GM10847 (cell line): ENCODE results near the gene GLRA1.

Source experiments
- POLR2A ChIP-seq: IDR thresholded peaks from 2 replicates; pipeline ENCODE4 v1.6.1; 2011; ENCODE audit not compliant: insufficient read length; ENCODE audit errors: extremely low read depth

GLRA1 gene

DNA sequence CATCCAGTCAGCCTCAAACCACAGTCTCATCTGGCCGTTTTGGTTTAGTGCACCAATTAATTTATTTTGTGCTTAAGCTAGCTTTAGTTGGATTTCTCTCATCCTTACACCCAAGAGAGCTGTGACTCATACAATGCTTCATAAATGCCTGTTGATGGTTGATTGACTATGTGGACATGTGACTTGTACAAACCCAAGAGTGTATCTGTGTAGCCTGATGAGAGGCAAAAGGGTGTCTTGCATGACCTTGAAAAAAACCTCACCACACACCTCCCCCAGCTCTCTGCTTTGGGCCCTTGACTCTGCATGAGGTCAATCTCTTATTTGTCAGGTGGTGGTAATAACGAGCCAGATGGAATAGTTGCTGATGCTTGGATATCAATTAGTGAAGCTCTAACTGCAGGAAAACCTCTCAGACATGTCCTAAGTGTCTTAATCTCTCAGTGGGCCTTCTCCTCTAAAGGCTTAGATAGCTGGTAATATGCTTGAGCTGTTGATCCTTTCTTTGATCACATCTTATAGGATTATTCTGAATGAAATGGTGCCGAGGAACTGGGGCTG lies 10.6 kb upstream of the GLRA1 start:
- no peak for TF ChIP-seq POLR2A

DNA sequence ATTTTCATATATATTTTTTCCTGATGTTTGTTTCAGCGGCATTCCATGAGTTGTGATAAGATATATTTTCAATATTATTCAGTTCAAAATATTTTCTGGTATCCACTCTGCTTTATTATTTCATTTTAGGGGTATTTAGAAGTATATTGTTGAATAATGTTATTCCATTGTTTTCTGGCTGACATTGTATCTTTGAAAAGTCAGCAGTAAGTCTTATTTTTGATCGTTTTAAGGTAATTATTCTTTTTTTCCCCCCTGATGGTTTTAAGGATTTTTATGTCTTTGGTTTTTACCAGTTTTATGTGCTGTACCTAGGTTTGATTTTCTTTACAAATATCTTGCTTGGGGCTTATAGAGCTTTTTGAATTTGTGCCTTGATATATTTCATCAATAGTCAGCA lies 6.6 kb upstream of the GLRA1 start:
- TF ChIP-seq POLR2A = no peak

DNA sequence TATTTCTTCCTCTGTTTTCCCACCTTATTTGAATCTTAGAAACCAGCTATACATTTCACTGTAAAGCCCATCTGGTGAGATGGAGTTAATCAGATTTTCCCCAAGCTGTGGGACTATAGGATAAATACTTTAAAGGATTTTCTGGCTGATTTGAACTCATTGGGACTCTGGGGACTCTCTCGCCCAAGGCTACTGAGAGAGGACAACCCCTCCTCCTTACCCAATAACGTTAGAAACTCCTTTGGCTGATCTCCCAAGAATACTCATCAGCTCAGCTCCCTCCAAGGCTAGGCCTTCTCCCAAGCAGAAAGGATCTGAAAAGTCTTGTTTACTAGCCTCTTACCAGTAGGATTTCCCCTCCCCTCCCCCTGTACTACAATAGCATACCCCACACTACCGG lies 1.5 kb upstream of the GLRA1 start:
- no peak for TF ChIP-seq POLR2A

DNA sequence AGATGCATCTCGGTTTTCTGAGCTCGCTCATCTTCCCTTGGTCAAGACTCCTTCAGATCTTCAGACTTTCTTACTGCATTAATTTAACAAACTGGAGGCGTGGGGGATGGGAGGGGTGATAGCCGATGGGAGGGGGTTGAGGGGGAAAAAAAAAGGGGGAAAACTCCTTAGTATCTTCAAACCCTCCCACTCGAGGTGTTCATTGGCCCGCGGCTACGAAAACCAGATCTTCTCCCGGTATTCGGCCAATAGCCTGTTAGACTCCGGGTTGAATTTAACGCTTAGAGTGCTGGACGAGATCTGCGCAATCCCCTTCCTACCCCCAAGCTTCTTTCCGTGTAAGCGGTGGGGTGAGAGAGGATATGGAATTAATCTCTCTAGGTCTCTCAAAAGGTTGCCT lies 689 bp upstream of the GLRA1 start:
- no peak for TF ChIP-seq POLR2A

DNA sequence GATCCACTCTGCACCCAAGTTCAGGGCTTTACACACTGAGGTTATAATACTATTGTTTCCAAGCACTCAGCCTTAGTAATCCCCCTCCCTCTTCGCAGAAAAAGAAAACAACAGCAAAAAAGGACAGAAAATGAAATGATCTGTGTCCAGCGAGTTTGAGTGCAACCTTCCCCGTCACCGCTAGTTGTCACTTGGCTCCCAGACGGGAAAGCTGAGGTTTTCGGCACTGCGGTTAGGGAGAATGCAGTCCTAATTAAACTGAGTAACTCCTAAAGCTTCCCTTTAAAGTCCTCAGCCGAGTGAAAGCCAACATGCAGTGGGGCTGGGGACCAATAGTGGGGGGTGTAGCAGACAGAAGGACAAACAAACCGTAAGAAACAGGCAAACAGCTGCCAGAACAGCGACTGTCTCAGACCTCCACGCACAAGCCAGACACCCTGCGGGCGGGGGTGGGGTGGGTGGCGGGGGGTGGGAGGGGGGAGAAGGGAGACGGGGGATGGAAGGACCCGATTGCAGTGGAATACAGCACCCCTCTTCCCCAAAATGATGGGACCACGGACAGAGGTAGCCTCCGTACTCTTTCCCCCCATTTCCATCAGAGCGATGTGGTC lies 680 bp downstream of the GLRA1 start:
- TF ChIP-seq POLR2A = no peak

DNA sequence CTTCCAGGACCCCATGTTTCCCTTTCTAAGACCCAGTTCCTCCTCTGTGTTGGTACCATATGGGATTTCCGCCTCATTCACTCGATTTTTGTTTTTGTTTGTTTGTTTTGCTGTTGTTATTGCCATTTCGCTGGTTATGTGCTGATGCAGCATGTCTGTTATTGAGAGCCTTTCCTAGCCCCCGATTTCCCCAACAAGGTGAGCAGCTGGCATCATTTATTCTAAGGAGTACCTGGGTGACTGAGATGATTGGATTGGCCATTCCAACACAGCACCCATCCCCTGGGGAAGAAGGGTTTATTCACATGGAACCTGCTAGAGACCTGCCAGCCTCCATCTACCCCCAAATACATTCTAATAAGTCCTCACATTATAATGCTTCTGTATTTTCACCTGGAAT lies 2.7 kb downstream of the GLRA1 start:
- no peak for TF ChIP-seq POLR2A

DNA sequence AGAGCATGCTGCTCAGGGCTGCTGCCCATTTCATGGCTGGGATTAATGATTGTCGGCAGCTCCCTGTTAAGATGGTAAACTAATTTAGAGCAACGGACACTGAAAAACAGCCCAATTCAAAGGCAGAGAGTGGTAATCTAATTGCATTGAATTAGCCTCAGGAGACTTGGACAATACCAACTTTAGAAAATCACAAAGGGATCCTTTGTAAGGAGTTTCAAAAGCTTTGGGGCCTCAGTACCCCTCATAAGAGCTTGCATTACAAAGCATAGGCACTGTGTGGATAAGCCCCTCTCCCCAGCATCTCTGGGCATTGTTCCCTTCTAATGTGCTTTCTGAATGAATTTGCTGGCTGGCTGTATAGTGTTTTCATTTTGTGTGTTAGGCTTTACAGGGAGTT lies 6.7 kb downstream of the GLRA1 start:
- no peak for TF ChIP-seq POLR2A

DNA sequence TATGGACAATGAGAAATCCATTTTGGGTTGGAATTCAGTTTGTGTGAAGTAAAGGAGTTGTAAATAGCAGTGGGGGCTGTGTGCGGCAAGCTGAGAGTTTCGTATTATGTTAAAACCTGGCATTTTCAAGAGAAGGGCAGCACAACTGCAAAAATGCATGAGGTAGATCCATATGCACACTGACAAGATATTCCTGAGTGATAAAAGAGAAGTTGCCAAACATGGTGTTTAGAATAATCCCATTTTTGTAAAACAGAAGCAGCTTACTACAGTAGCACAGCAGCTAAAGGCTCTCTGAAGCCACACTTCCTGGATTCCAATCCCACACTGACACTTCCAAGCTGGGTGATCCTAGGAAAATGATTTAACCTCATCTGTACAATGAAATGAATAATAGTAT lies 11.2 kb downstream of the GLRA1 start:
- no peak for TF ChIP-seq POLR2A

DNA sequence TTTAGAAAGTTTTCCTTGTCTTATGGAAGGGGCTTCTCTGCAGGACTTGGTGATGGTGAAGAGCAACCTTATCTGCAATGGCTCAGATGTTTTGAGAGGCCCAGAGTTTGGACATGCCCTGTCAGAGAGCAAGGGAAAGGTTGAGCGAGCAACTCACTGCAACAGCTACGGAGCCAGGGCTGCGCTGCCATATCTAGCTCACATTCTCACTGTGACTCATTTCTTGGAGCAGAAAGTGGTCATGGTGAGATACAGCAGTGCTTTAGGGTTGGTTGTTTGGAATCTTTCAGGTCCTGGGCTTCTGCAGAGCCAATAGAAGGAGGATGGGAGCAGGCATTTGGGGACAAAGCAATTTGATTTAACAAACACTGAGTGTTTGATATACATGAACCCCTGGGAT lies 12.3 kb downstream of the GLRA1 start:
- no peak for TF ChIP-seq POLR2A

DNA sequence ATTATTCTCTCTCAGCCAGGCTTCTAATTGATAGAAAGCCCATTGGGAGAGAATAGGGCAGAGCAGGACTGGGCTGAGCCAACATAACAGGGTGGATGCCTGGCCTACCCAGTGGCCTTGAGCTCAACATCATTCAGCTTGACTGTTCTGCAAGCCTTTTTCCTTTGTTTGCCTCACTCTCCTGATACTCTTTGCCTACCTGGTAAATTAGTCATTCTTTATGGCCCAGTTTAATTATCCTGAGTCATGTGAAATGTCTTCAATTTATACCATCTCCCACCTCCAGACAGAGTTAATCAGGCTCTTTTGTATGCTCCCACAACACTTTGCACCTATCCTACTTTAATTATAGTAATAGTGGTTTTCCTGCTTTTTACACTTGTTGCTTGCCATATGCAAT lies 13.6 kb downstream of the GLRA1 start:
- TF ChIP-seq POLR2A = no peak

DNA sequence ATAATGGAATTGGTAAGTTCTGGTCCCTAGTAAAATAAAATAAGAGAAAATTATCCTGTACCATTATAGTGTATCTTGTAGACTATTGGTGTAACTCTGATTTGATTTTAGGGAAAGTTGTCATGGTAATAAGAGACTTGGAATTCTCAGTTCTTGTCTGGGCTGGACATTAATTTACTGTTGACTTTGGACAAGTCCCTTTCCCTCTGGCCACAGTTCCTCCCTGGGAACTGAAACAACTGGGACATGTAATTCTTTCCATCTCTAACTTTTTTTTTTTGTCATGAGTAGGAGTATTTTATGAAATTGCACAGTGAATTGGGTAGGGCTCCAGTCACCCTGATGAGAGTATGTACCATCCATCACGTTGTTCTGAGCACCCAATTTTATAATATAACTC lies 15.0 kb downstream of the GLRA1 start:
- no peak for TF ChIP-seq POLR2A

DNA sequence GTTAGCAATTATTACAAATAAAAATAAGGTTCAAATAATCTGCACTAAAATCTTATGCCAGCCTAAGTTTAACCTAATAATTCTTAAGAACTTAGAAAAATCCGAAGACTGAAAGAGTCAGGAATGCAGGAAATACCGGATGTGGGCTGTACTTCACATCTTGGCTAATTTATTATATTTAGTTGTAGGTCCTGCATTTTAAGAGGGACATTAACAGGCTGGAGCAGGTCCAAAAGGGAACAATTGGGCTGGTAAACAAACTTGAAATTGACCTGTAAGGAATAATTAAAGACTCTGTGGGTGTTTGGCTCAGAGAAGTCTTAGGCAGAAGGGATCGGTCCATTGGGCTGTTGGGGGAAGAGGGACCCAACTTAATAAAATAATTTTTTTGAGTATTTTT lies 18.4 kb downstream of the GLRA1 start:
- TF ChIP-seq POLR2A = no peak

DNA sequence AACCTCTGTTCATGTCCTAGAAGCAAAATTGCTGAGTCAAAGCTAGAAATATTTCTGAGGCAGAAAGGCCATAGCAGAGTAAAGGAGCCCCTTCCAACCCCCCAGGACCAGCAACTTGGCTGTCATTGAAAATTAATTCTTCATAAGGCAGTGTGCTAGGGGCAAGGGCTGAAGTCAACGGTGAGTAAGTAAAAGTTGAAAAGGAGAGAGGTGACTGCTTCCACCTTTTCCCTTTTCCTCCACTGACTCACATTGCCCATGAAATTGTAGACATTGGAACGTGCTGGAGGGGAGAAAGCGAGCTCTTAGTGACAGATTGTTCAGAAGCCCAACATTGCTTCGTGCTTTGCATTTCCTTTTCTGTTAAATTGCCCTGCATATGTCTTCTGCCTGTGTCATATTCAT lies 19.1 kb downstream of the GLRA1 start:
- TF ChIP-seq POLR2A = no peak

DNA sequence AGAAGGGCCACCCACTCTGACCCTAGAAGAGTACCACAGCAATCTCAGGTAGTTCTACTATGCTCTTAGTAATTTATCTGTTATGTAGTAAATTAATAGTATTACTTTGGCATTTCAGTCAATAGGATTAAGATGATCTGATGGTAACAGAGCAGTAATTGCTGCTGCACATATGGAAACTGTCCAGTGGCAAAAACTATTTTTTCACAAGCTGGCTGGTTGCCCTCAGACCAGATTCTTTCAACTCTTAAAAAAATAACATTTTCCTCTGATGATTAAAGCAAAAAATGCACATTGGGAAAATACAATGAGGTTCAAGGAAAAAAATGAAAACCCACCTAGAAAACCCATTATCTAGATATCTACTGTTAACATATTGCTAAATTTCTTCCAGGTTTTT lies 19.7 kb downstream of the GLRA1 start:
- TF ChIP-seq POLR2A = no peak

DNA sequence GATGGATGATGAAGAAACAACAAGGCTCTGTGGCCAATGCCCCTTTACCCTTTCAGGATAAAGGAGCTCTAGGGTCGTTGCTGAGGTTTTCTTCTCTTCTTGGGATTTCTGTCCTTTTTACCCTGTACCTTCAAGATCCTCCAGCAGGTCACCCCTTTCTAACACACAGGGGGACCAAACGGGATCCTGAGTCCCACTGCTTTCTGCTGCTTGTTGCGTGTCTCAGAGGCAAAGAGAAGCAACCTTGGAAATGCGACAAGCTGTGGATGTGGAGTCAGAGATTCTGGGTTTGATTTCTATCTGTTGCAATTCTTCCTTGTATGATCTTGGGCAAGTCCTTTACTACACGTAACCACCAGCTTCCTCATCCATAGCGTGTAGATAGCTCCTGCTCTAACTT lies 20.5 kb downstream of the GLRA1 start:
- TF ChIP-seq POLR2A = no peak

DNA sequence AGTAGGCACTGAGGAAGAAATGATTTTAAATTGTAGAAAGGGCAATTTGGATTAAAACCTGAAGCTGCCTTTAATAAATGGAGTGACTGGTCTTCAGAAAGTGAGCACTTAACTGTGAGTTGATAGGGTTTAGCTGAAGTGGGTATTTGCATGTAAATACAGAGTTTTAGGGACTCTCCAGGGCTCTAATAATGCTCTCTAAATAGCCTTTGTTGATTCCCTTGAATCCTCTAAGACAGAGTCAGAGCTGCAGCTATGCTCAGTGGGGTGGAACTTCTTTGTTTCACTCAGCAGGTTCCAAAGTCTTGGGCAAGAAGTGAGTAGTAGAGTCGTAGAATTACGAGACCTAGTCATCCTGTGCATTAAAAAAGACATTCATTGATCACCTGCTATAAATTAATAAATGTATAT lies 21.4 kb downstream of the GLRA1 start:
- TF ChIP-seq POLR2A = no peak

DNA sequence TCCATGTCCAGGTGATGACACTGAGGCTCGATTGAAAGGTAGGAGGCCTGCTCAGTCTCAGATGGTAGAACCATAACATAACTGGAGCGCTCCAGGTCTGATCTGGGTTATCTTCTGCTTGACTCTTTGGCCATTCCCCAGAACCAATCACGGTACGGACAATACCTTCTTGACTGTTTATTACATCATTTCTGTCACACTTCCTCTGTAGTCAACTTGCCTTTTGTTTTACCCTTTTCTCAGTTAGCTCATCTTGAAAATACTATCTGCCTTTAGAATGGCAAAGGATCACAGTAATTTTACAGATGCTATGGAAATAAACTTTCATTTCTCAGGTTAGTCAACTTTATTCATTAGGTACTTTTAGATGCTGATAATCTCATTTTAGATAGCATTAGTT lies 22.4 kb downstream of the GLRA1 start:
- TF ChIP-seq POLR2A = no peak

DNA sequence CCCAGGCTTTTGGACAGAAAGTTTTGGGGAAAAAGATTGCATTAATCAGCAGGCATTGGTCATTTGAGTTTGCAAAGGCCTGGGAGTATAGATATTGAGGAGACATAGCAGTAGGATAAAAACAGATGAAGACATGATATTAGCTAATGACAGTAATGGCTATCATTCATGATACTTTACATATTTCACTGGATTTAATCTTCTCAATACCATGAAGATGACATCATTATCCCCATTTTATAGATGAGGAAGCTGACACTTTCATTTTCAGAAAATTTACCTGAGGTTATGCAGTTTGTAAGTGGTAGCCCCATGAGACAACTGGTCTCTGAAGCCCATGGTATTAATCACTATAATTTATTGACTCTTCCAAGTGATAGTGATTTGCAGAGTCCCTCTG lies 23.0 kb downstream of the GLRA1 start:
- TF ChIP-seq POLR2A = no peak

DNA sequence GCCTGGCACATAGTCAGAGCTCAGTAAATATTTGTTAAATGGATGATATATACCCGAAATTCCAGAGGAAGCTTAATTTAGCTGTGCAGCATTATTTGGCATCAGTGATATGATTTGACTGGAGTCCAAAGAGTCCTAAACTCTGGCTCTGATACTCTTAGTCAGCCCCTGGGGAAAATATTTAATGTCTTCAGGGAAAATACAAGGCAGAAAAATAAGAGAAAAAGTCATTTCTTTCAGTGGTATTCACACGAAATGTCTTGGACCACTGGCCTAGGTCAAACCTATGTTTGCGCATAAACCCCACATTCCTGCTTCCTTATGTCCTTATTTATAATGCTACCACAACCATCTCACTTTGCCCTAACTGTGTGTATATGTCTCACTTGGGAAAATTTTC lies 23.8 kb downstream of the GLRA1 start:
- no peak for TF ChIP-seq POLR2A
